ENCODE results near the gene REL.
"Not testable (repeated sequence)": the region's sequence is repeated elsewhere in the genome, so short reads cannot be mapped to it uniquely, and the experiment has no call there.

The REL gene

DNA sequence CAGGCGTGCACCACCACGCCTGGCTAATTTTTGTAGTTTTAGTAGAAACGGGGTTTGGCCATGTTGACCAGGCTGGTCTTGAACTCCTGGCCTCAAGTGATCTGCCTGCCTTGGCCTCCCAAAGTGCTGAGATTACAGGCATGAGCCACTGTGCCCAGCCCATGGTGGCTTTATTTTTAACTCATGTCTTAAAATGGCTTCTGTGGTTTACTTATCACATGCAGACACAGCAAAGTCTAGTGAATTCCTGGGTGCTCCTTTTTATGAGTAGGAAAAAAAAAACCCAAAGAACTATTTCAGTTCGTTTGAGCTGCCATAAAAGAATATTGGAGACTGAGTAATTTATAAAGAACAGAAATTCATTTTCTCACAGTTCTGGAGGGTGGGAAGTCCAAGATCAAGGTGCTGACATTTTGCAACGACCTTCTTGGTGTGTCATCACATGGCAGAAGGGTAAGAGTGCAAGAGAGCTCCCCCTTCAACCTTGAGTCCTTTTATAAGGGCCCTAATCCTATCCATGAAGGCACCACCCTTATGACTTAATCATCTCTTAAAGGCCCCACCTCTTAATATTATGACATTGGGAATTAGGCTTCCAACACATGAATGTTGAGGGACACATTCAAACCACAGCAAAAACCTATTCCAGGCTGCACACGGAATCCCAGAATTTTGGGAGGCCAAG, 12.6 kb upstream of the REL start:
- DNase-seq = peak in 1 of 2 experiments; percentile 12

- DNase-seq = no peak
These were observed 8.9 kb upstream of the REL start for GRCh38 chr2:60872510-60872928.

- no peak for DNase-seq
These were observed 8.0 kb upstream of the REL start for GRCh38 chr2:60873381-60873780.

- DNase-seq = no peak
These were observed 5.9 kb upstream of the REL start for GRCh38 chr2:60875520-60875919.

DNA sequence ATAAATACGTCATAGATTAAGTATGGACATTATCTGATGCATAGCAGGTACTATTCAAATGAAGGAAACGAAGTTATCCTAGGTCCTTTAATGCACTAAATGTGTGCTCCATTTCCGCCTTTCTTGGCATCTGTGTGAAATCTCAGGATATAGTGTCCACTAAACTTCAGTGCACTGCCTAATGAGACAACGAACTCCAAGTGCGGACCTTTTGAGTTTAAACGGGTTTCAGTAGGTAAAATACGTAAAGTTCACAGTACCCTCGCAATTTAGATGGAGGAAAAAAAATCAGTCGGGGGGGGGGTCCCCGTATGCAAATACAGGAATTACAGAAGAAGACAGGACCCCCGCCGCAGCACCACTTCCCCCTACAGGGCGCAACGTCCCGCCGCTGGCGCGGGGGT, 729 bp upstream of the REL start:
- DNase-seq = no peak

GRCh38 chr2:60882971-60883753, 1.8 kb downstream of the REL start:
- peak; percentile 44 to 52 for DNase-seq

- DNase-seq = no peak
These were observed 2.5 kb downstream of the REL start for GRCh38 chr2:60883896-60884295.

DNA sequence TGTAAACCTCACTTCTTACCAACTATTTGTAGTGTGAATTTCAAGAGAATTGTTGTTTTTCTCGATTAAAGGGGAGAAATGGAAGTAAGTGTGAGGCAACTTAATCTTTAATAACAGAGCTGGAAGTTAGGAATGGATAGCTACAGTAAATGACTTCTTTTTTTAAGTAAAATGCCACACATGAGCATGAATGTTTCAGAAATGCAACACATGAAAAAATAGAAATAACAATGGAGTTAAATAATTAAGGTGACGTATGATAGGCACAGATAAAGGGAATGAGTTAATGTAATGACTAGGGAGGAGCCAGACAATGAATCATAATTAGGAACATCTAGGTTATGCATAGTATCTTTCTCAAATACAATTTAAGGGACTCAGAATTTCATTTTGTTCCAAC, 3.4 kb downstream of the REL start:
- DNase-seq = no peak

DNA sequence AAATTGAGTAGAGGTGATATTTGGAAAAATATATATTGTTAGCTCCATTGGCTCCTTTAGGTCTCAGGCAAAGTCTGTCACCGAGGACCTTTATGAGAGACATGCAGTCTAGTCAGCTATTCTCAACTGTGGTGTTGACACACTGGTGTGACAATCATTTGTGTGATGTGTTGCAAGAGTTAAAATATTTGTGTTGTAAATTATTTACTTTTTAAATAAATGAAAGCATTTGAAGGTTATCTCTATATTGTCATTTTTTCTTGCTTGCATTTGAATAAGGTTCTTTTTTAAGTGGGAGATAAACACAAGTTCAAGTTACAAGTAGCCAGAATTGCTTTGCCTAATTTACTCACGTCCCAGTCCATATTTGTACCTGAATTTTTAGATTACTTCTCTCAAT, 4.3 kb downstream of the REL start:
- no peak for DNase-seq

DNA sequence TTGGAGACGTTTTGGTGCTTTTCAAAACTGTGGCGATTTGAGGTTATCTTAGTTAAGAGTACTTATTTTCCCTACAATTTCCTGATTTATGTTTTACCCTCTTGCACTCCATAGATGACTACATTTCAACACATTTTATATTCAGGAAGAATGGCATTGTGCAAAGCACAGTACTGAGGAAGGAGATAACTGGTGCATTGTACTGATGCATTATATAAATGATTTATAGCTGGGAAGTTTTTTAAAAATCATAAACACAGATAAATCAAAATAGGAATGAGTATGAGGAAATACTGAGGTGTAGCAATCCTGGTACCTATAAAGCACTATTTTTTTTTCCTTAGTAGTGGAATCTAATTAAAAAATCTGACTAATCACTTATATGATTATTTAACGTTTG, 5.6 kb downstream of the REL start:
- DNase-seq = no peak

DNA sequence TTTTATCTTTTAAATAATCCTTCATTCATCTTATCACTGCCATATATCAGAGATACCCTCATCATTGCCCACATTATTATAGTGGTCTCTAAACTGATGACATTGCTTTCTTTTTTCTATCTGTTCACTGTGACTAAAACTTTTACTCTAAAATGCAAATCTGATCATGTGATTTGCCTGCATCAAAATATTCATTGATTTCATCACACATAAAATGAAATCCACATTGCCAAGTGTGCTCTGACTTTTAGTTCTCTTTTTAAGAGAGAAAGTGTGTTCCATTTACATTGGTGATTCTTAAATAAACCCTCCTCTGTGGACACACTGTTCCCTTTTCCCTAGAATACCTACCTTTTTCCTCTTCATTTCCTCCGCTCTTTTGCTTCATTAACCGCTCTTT, 7.5 kb downstream of the REL start:
- no peak for DNase-seq

- not testable (repeated sequence) for DNase-seq
These were observed 8.4 kb downstream of the REL start for GRCh38 chr2:60889581-60890392.

DNA sequence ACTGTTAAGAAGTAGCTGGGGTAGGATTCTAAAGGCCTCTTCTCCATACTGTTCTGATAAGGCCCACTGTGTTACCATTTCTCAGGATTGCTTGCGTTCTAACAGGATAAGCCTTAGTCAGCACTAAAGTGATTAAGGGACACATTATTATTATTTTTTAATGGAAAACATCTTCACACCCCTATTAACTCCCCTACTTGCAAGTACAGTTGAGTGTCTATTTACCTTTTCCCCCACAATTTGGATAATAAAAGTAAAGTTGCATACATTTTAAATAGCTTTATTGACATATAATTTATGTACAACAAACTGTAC, 9.0 kb downstream of the REL start:
- DNase-seq = no peak

GRCh38 chr2:60891180-60891579, 9.8 kb downstream of the REL start:
- no peak for DNase-seq

DNA sequence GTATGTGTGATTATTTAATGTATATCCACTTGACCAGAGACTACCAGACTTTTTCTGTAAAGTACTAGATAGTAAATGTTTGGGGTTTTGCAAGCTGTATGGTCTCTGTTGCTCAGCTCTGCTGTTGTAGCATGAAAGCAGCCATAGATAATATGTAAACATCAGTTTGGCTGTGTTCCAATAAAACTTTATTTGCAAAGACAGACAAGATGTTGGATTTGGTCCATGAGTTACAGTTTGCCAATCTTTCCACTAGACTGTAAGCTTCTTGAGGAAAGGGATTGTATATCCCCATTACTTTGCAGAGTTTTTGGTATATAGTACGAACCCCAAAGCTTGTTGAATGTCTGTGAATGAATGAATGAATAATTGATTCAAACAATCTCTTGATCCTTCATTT, 17.2 kb downstream of the REL start:
- DNase-seq = no peak

DNA sequence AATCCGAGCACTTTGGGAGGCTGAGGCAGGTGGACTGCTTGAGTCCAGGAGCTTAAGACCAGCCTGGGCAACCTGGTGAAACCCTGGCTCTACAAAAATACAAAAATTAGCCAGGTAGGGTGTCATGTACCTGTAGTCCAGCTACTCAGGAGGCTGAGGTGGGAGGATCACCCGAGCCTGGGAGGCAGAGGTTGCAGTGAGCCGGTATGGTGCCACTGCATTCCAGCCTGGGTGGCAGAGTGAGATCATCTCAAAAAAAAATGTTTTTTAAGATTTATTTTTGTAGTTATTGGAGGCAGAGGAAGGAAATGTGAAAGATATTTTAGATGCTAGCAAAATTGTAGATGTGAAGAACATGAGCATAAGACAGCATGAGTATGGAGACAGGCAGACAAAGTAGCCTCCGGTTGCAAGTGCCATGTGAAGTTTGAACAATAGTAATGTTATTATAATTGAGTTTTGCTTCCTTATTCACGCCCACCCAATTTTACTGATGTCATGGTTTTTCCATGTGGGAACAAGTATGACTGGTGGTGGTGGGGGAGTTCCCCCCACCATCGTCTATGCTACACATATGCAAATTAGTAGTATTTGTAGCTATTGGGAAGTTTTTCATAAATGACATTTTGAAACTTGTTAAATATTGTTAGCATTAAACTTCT, 18.0 kb downstream of the REL start:
- DNase-seq = peak; percentile 40 to 46

DNA sequence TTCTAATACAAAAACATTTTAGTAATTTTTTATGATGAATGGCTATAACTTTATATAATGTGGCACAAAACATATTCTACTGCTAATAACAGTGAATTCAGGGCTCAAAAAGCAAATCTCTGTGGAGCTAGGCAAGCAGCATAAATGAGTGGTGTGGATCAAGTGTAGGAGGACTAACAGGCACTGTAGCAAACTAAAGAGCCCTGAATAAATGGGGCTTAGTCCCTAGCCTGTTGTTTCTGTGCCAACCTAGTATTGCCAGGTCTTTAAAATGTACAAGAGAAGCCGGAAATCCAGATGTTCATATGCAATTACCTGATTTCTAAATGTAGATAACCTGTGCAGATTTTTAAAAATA, 18.5 kb downstream of the REL start:
- DNase-seq = no peak

GRCh38 chr2:60901296-60901695, 19.9 kb downstream of the REL start:
- DNase-seq = not testable (repeated sequence)

- not testable (repeated sequence) for DNase-seq
These were observed 24.5 kb downstream of the REL start for GRCh38 chr2:60905867-60906266.

- no peak for DNase-seq
These were observed 25.0 kb downstream of the REL start for GRCh38 chr2:60906395-60906794.

GRCh38 chr2:60907329-60907728, 26.0 kb downstream of the REL start:
- DNase-seq = no peak

DNA sequence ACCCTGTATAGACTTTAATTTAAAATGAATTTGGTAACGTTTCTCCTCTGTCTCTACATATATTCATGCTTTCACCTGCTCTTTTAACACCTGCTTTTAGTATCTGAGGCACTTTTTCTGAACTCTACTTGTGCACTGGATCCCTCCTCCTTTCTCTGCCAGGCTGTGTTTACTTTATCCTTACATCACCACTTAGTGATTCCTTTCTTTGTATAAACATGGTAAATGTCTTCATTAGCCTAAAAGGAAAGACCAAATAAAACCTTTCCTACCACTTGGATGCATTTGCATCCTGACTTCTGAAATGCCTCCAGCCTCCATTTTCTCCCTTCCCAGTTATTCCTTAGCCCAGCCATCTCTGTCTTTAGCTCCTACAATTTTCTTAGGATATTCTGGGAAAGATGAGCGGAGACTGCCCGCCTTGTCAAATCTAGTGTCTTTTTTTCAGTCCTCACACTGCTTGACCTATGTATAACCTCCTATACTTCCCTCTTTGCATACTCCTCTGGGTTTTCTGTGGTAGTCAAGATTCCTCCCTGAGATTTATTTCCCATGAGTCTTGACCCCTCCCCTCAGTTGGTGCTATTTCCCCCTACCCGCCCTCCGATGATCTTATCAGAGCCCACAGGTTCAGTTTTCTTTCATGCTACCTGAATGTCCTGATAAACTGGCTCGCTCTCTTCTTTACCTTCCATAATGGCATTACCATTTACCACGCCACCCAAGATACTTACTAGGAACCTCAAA, 44.8 kb downstream of the REL start:
- DNase-seq = no peak
